ENCODE data around the gene ALOX5AP. TPM values are rescaled to one million over a fixed set of nuclear protein-coding genes. Genes with fewer than 3 reads are reported as not detected.

ALOX5AP gene
- total RNA-seq, 1 donor from 2014 or later: 0.57 TPM

DNA sequence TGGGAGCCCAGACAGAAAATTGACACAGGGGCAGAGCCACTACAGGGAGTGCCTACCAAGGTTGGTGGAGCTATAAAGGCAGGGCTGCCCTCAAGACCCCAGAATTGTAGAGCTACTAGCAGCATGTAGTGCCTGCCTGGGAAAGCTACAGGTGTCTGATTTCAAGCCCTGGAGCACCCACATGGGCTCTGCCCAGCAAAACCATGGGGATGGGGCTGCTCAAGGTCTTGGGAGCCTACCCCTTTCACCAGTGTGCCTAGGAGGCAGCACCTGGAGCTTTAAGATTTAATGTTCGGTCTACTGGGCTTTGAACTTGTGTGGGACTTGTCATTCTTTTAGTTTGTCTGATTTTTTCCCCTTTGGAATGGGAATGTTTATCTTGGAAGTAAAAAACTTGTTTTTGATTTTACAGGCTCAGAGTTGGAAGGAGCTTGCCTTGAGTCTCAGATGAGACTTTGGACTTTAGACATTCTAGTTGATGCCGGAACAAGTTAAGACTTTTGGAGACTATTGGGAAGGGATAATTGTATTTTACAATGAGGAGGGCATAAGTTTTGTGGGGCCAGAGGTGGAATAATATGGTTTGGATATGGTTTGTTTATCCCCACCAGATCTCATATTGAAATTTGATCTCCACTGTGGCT, 45.1 kb downstream of the ALOX5AP start:
- peaks cover 3% of the 10 kb centered on the region for H3K27me3 Mint-ChIP-seq (ENCODE audit: low read depth)

DNA sequence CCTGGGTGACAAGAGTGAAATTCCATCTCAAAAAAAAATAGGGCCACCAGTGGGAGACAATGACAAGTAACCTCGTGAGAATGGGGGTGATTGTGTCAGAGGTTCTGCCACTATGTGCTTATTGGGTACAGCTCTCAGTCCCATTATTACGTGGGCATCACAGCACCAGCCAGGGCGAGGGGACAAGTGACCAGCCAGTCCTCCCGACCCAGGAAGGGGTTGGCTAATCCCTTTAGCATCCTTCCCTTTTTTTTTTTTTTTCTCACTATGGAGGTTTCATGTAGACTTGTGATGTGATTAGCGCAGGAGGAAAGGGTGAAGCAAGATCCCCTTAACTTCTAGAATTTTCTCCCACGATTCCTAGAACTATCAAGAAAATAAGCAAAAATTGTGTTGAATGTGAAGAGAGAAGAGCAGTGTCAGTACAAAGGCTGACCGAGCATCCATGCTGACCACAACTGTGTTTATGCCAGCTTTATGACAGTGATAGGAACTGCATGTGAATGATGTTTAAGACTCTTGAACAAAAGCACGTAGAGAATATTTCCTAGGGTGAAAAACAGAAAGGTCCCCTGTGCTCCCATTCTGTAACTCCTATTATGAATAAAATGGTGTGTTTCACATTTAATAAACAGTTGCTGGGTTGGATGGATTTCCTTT, 50.0 kb downstream of the ALOX5AP start:
- peaks cover 9% of the 10 kb centered on the region for H3K9me3 Mint-ChIP-seq (ENCODE audit: low read depth)
- H3K36me3 Mint-ChIP-seq (ENCODE audit: low read depth): peaks cover 2% of the 10 kb centered on the region
- H3K4me3 Mint-ChIP-seq (ENCODE audit: unreplicated experiment): no peak overlapping the region
- TF ChIP-seq, protein P1, sequence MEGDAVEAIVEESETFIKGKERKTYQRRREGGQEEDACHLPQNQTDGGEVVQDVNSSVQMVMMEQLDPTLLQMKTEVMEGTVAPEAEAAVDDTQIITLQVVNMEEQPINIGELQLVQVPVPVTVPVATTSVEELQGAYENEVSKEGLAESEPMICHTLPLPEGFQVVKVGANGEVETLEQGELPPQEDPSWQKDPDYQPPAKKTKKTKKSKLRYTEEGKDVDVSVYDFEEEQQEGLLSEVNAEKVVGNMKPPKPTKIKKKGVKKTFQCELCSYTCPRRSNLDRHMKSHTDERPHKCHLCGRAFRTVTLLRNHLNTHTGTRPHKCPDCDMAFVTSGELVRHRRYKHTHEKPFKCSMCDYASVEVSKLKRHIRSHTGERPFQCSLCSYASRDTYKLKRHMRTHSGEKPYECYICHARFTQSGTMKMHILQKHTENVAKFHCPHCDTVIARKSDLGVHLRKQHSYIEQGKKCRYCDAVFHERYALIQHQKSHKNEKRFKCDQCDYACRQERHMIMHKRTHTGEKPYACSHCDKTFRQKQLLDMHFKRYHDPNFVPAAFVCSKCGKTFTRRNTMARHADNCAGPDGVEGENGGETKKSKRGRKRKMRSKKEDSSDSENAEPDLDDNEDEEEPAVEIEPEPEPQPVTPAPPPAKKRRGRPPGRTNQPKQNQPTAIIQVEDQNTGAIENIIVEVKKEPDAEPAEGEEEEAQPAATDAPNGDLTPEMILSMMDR (IDR thresholded peaks at IDR 0.05): no peak
- peaks cover 13% of the 10 kb centered on the region for H3K4me1 Mint-ChIP-seq (ENCODE audit: low read depth)
- H3K27me3 Mint-ChIP-seq (ENCODE audit: low read depth): peaks cover 6% of the 10 kb centered on the region
- no peak overlapping the region for H3K27ac Mint-ChIP-seq (ENCODE audit: unreplicated experiment)
- no peak for DNase-seq (ENCODE audit: low spot score)

More for the DNA sequence above, 45.1 kb downstream of the ALOX5AP start:
- Mint-ChIP-seq H3K4me1 (ENCODE audit: low read depth) (peaks cover 6% of the 10 kb centered on the region), H3K4me3 (ENCODE audit: unreplicated experiment) (no peak overlapping the region), H3K27ac (ENCODE audit: unreplicated experiment) (peak overlapping the region; percentile 6), H3K9me3 (ENCODE audit: low read depth) (peaks cover 9% of the 10 kb centered on the region), H3K36me3 (ENCODE audit: low read depth) (no peaks in the 10 kb centered on the region)
- DNase-seq (ENCODE audit: low spot score): no peak
- TF ChIP-seq, protein P1 (IDR thresholded peaks at IDR 0.05): no peak

DNA sequence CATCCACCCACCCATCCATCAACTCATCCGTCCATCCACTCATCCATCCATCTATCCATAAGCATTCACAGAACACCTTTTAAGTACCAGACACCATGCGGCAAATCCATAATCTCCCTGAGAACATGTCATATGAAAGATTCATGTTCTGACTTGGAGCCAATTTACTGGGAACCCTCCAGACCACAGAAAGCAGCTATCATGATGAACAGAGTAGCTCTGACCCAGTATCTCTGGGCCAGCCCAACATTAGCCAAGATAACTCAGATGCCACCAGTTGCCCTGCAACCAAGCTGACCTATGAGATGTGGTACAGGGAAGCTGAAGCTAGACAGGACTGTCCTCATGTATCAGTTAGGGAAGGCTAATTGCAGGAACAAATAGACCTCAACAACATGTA, 51.3 kb downstream of the ALOX5AP start:
- Mint-ChIP-seq H3K27me3 (ENCODE audit: low read depth) (peaks cover 6% of the 10 kb centered on the region), H3K36me3 (ENCODE audit: low read depth) (peaks cover 2% of the 10 kb centered on the region), H3K4me3 (ENCODE audit: unreplicated experiment) (no peak overlapping the region), H3K27ac (ENCODE audit: unreplicated experiment) (no peak overlapping the region), H3K9me3 (ENCODE audit: low read depth) (peaks cover 4% of the 10 kb centered on the region), H3K4me1 (ENCODE audit: low read depth) (peaks cover 18% of the 10 kb centered on the region)
- DNase-seq (ENCODE audit: low spot score): no peak
- TF ChIP-seq, protein P1 (IDR thresholded peaks at IDR 0.05): no peak

DNA sequence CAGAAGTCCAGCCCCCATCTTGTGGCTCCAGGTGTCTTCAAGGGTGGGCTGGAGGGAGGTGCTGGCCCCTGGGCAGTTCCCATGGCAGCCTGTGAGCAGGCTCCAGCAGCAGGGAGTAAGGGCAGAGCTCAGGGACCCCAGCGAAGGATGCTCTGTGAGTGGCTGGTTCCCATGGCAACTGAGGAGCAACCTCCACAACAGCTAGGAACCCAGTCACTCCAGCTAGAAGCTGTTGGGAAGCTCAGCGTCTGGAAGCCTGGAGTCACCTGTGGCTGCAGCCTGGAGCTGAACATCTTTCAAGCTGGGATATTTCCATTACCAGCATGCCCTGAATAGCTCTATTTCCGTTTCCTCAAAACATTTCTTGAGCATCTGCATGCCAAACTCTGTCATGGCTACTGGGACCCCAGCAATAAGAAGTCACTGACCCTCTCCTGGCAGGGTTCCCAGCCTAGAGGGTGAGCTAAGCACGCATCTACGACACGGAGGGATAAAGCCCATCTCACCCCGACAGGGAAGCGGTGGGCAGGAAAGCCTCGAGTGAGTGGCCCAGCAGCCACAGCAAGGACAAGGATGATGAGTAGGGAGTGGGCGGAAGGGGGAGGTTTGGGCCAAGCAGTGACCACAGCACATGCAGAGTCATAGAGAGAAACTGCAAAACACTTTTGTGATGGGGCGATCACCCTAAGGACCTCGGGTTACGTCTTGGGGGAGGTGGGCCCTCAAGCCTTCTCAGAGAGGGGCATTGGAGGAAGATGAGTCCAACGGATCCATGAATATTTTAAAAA, 52.6 kb downstream of the ALOX5AP start:
- H3K9me3 Mint-ChIP-seq (ENCODE audit: low read depth): no peaks in the 10 kb centered on the region
- no peak overlapping the region for H3K27ac Mint-ChIP-seq (ENCODE audit: unreplicated experiment)
- peaks cover 2% of the 10 kb centered on the region for H3K36me3 Mint-ChIP-seq (ENCODE audit: low read depth)
- peaks cover 6% of the 10 kb centered on the region for H3K27me3 Mint-ChIP-seq (ENCODE audit: low read depth)
- DNase-seq (ENCODE audit: low spot score): no peak
- TF ChIP-seq, protein P1 (IDR thresholded peaks at IDR 0.05): no peak
- H3K4me3 Mint-ChIP-seq (ENCODE audit: unreplicated experiment): no peak overlapping the region
- peaks cover 31% of the 10 kb centered on the region for H3K4me1 Mint-ChIP-seq (ENCODE audit: low read depth)

DNA sequence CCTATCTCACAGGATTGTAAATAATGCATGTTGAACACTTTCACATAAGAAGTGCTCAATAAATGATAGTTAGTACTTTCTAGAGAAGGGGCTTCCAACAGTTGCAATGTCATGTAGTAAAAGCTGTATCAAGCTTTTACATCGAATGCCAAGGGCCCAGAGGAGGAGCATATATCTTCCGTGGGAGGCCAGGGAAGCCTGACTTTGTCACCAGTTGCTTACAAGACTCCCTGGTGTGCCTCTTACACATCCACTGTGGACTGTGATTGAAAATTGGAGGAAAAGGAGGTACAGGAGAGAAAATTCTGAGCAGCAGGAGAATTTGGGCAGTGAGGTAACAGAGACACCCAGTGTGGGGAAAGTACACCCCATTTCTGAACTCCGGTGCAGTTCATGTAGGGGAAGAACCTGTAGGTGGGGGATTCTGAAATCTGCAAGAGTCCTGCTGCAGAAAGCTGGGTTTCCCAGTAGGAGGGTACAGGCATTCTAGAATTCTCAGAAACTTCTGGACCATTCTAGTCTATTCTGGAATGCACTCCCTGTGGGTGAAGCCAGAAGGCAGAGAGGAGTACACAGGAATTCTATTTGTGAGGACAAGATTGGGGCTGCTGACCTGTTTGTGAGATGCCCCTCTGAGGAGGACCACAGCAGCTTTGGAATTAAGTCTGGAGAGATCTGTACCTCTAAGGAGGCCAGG, 54.0 kb downstream of the ALOX5AP start:
- Mint-ChIP-seq H3K27me3 (ENCODE audit: low read depth) (peaks cover 6% of the 10 kb centered on the region), H3K27ac (ENCODE audit: unreplicated experiment) (no peak overlapping the region), H3K36me3 (ENCODE audit: low read depth) (peaks cover 2% of the 10 kb centered on the region), H3K4me3 (ENCODE audit: unreplicated experiment) (no peak overlapping the region), H3K9me3 (ENCODE audit: low read depth) (no peaks in the 10 kb centered on the region), H3K4me1 (ENCODE audit: low read depth) (peaks cover 34% of the 10 kb centered on the region)
- DNase-seq (ENCODE audit: low spot score): no peak
- TF ChIP-seq, protein P1 (IDR thresholded peaks at IDR 0.05): no peak
